PC-3 (cell line): Measurements from ENCODE around the gene IPCEF1. TPM values are rescaled to one million over a fixed set of nuclear protein-coding genes. Genes with fewer than 3 reads are reported as not detected.

ENCODE experiments used
- ATAC-seq: fragments of 200-7000 bp; cut with Tn5 transposase; 2 replicates; pipeline ENCODE4 v1.9.1; 2020; ENCODE audit warnings: mild to moderate bottlenecking, moderate library complexity
- BruUV-seq: library from RNA; stranded (reverse); fragments of 400-500 nt; replicated peaks from 2 replicates; lab custom pipeline; 2021; lab: Mats Ljungman, UMichigan
- CTCF ChIA-PET: fragments of 300-600 bp; sonication (Branson Sonifier 250); formaldehyde crosslinking; loops from one replicate; lab custom pipeline; 2022; ENCODE audit warnings: antibody characterized with exemption; lab: Charles Lee
- POLR2A ChIA-PET: fragments of 300-600 bp; sonication (Branson Sonifier 250); formaldehyde crosslinking; loops from one replicate; lab custom pipeline; 2022; ENCODE audit warnings: antibody characterized with exemption; ENCODE audit not compliant: unreplicated experiment; lab: Charles Lee
- DNase-seq: peaks from one replicate; pipeline ENCODE4 v3.0.0-alpha.2; 2015
- H2AFZ ChIP-seq: fragments of 300-600 bp; sonication (generic); 2 replicates; pipeline ENCODE4 v1.6.0; 2016; ENCODE audit warnings: antibody characterized with exemption, low read length
- H3F3A ChIP-seq: fragments of 300-600 bp; sonication (generic); one replicate; pipeline ENCODE4 v1.6.0; 2017; ENCODE audit warnings: antibody characterized with exemption, low read length, control low read depth, mild to moderate bottlenecking; ENCODE audit not compliant: unreplicated experiment
- H3K27ac ChIP-seq: fragments of 300-600 bp; sonication (generic); 2 replicates; pipeline ENCODE4 v1.5.1; 2016; ENCODE audit warnings: mild to moderate bottlenecking, low read length
- H3K27me3 ChIP-seq: fragments of 300-600 bp; sonication (generic); 2 replicates; pipeline ENCODE4 v1.6.1; 2016; ENCODE audit warnings: low read length, mixed read lengths
- H3K36me3 ChIP-seq: fragments of 300-600 bp; sonication (generic); 2 replicates; pipeline ENCODE4 v1.6.1; 2016; ENCODE audit warnings: low read depth, mixed run types, low read length, mixed read lengths
- H3K4me1 ChIP-seq: fragments of 300-600 bp; sonication (generic); 2 replicates; pipeline ENCODE4 v1.5.1; 2016; ENCODE audit warnings: low read length; ENCODE audit not compliant: insufficient read depth
- H3K4me2 ChIP-seq: fragments of 300-600 bp; sonication (generic); 2 replicates; pipeline ENCODE4 v1.6.0; 2016; ENCODE audit warnings: low read length
- H3K4me3 ChIP-seq: fragments of 300-600 bp; sonication (generic); 2 replicates; pipeline ENCODE4 v1.5.1; 2016; ENCODE audit warnings: mild to moderate bottlenecking, low read length, mixed read lengths
- H3K79me2 ChIP-seq: fragments of 300-600 bp; sonication (generic); 2 replicates; pipeline ENCODE4 v1.6.1; 2017; ENCODE audit warnings: low read length, mixed read lengths
- H3K9ac ChIP-seq: fragments of 300-600 bp; sonication (generic); 2 replicates; pipeline ENCODE4 v1.6.0; 2016; ENCODE audit warnings: mild to moderate bottlenecking, low read length
- H3K9me2 ChIP-seq: fragments of 300-600 bp; sonication (generic); replicated peaks from 2 replicates; pipeline ENCODE4 v1.6.1; 2016; ENCODE audit warnings: mixed run types, low read length, mixed read lengths
- H3K9me3 ChIP-seq: fragments of 300-600 bp; sonication (generic); 2 replicates; pipeline ENCODE4 v1.6.1; 2016; ENCODE audit warnings: low read length, mixed read lengths
- H4K20me1 ChIP-seq: fragments of 300-600 bp; sonication (generic); 2 replicates; pipeline ENCODE4 v1.6.1; 2016; ENCODE audit warnings: low read length, mixed read lengths
- EZH2 ChIP-seq: fragments of 300-600 bp; sonication (generic); IDR thresholded peaks from one replicate; pipeline ENCODE4 v1.6.1; 2017; ENCODE audit warnings: antibody characterized with exemption, mild to moderate bottlenecking, low read length; ENCODE audit not compliant: unreplicated experiment
- EZH2phosphoT487 ChIP-seq: fragments of 300-600 bp; sonication (generic); IDR thresholded peaks from 2 replicates; pipeline ENCODE4 v1.6.1; 2018; ENCODE audit warnings: mild to moderate bottlenecking, antibody characterized with exemption, low read length, borderline replicate concordance
- intact Hi-C: fragments of 100-400 bp; cut with micrococcal nuclease; formaldehyde crosslinking; loops from 2 replicates; pipeline ENCODE4 v1.9.0; 2023
- total RNA-seq: library from RNA; depleted of rRNA; stranded (reverse); fragments of >200 nt; gene quantifications from 2 replicates; pipeline ENCODE4 v1.2.3, GENCODE V29; 2014
- TF ChIP-seq, protein P1 (sequence below): fragments of 300-600 bp; sonication (generic); conservative IDR thresholded peaks from 2 replicates; pipeline ENCODE4 v1.5.1; 2017; ENCODE audit warnings: antibody characterized with exemption, low read depth, mild to moderate bottlenecking, low read length

Gene IPCEF1
- total RNA-seq, 1 experiment from 2014 or later = 0.29 TPM

DNA sequence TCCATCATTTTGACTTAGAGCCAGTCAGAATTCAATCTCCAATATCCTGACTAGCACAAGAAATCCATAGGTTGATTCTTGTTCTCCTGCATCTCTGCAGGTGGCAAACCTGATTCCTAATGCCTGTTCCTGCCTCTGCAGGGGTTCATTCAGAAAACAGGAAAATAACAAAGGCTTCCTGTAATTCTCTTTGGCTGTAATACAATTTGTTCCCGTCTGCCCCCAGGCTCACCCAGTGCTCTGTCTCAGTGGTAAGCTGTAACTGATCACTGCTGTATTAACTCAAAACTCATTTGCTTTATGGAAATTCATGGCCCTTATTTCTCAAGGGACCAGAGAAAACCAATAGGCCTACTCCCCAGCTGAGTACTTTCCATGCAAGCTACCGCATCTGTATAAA is 228.9 kb downstream of the IPCEF1 start:
- Histone ChIP-seq H3K36me3 (no peaks in the 10 kb centered on the region), H3K4me1 (no peaks in the 10 kb centered on the region), H3K27me3 (no peaks in the 10 kb centered on the region; the same call in 1 of the 2 replicates), H3K4me3 (no peak overlapping the region), H3K27ac (no peak overlapping the region), H3K4me2 (no peak overlapping the region), H3K9me3 (no peaks in the 10 kb centered on the region), H3K9ac (no peak overlapping the region), H3F3A (no peaks in the 10 kb centered on the region), H4K20me1 (no peaks in the 10 kb centered on the region), H2AFZ (no peak overlapping the region), H3K9me2 (no peaks in the 10 kb centered on the region), H3K79me2 (no peaks in the 10 kb centered on the region)
- ChIA-PET CTCF (no interaction called here), POLR2A (no interaction called here)
- BruUV-seq = no TSS peak
- ATAC-seq = no peak
- intact Hi-C loops = no loop called here
- no peak for DNase-seq
- no peak for TF ChIP-seq EZH2
- TF ChIP-seq, protein P1, sequence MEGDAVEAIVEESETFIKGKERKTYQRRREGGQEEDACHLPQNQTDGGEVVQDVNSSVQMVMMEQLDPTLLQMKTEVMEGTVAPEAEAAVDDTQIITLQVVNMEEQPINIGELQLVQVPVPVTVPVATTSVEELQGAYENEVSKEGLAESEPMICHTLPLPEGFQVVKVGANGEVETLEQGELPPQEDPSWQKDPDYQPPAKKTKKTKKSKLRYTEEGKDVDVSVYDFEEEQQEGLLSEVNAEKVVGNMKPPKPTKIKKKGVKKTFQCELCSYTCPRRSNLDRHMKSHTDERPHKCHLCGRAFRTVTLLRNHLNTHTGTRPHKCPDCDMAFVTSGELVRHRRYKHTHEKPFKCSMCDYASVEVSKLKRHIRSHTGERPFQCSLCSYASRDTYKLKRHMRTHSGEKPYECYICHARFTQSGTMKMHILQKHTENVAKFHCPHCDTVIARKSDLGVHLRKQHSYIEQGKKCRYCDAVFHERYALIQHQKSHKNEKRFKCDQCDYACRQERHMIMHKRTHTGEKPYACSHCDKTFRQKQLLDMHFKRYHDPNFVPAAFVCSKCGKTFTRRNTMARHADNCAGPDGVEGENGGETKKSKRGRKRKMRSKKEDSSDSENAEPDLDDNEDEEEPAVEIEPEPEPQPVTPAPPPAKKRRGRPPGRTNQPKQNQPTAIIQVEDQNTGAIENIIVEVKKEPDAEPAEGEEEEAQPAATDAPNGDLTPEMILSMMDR = no peak
- TF ChIP-seq EZH2phosphoT487 = no peak

DNA sequence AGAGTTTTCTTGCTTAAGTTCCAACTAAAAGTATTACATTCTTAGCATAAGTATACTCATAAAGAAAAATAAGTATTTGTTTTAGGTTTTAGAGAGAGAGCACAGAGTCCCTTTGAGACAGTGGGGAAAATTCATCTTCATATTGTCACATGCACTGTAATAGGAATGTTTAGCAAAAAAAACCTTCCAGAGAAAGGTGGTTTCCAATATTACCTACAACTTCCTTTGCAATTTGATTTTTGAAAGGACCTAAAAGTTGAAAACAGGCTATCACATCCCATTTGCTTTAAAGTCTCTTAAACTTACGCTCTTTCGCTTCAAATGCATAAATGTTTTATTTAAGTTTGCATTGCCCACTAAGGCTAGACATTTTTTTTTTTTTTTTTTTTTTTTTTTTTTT is 231.2 kb downstream of the IPCEF1 start:
- no peaks in the 10 kb centered on the region for H3K79me2 ChIP-seq
- ChIA-PET CTCF (no interaction called here), POLR2A (no interaction called here)
- H4K20me1 ChIP-seq = no peaks in the 10 kb centered on the region
- DNase-seq (no peak), ATAC-seq (no peak)
- TF ChIP-seq EZH2phosphoT487 = no peak
- TF ChIP-seq EZH2 = no peak
- TF ChIP-seq, protein P1 = no peak
- no peak overlapping the region for H3K27ac ChIP-seq
- no peaks in the 10 kb centered on the region for H3K9me2 ChIP-seq
- no peaks in the 10 kb centered on the region for H3K9me3 ChIP-seq
- no peaks in the 10 kb centered on the region for H3F3A ChIP-seq
- no peak overlapping the region for H2AFZ ChIP-seq
- H3K4me2 ChIP-seq = no peak overlapping the region
- no peaks in the 10 kb centered on the region for H3K36me3 ChIP-seq
- H3K27me3 ChIP-seq = peaks cover 7% of the 10 kb centered on the region; the same call in 1 of the 2 replicates
- no peak overlapping the region for H3K4me3 ChIP-seq
- no peaks in the 10 kb centered on the region for H3K4me1 ChIP-seq
- no peak overlapping the region for H3K9ac ChIP-seq
- no TSS peak for BruUV-seq
- intact Hi-C loops = no loop called here

DNA sequence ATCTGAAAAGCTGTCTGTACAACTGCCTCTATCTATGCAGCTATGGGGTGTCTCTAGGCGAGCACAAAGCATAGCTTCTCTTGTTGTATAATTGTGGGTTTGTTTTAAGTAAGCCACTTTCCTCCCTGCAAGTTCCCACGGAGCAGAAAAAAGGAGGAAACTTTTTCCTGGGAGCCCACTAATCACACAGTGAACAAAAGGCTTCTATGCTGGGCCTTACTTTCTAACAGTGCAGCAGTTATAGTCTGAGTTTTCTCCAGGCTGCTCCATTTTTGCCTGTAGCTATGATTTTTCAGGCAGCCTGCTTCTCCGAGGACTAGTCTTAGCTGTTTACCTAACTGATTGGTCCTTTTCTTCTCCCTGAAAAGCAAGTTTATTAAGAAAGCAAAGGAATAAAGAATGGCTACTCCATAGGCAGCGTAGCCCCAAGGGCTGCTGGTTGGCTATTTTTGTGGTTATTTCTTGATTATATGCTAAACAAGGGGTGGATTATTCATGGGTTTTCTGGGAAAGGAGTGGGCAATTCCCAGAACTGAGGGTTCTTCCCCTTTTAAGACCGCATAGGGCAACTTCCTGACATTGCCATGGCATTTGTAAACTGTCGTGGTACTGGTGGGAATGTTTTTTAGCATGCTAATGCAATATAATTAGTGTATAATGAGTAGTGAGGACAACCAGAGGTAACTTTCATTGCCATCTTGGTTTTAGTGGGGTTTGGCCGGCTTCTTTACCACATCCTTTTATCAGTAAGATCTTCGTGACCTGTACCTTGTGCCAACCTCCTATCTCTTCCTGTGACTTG is 233.2 kb downstream of the IPCEF1 start:
- no peaks in the 10 kb centered on the region for H4K20me1 ChIP-seq
- H3K27ac ChIP-seq = no peak overlapping the region
- no peaks in the 10 kb centered on the region for H3K36me3 ChIP-seq
- no peak overlapping the region for H2AFZ ChIP-seq
- intact Hi-C loops = no loop called here
- ChIA-PET POLR2A (no interaction called here), CTCF (interaction anchor here (0.6 kb wide), 1 partner anchor 1528 kb away, joined by 6 read pairs; no protein-coding TSS in a partner anchor)
- DNase-seq (no peak), ATAC-seq (no peak)
- H3K79me2 ChIP-seq = no peaks in the 10 kb centered on the region
- H3K9ac ChIP-seq = no peak overlapping the region
- peaks cover 22% of the 10 kb centered on the region; the same call in 1 of the 2 replicates for H3K27me3 ChIP-seq
- BruUV-seq = no TSS peak
- no peaks in the 10 kb centered on the region for H3F3A ChIP-seq
- no peaks in the 10 kb centered on the region for H3K9me2 ChIP-seq
- TF ChIP-seq EZH2 (no peak), EZH2phosphoT487 (no peak)
- TF ChIP-seq, protein P1 = no peak
- no peaks in the 10 kb centered on the region for H3K4me1 ChIP-seq
- no peak overlapping the region for H3K4me3 ChIP-seq
- no peaks in the 10 kb centered on the region for H3K9me3 ChIP-seq
- H3K4me2 ChIP-seq = no peak overlapping the region
